Ishikawa (cell line): ENCODE data around the gene TPM2.

Experiments
- CEBPB ChIP-seq: IDR thresholded peaks from 2 replicates; pipeline ENCODE4 v1.6.1; 2012
- TF ChIP-seq, protein P1 (sequence below): IDR thresholded peaks from 2 replicates; pipeline ENCODE4 v1.6.1; 2012; ENCODE audit warnings: low read depth, mild to moderate bottlenecking
- TF ChIP-seq, protein P2 (sequence below): IDR thresholded peaks from 2 replicates; pipeline ENCODE4 v1.6.1; 2012

DNA sequence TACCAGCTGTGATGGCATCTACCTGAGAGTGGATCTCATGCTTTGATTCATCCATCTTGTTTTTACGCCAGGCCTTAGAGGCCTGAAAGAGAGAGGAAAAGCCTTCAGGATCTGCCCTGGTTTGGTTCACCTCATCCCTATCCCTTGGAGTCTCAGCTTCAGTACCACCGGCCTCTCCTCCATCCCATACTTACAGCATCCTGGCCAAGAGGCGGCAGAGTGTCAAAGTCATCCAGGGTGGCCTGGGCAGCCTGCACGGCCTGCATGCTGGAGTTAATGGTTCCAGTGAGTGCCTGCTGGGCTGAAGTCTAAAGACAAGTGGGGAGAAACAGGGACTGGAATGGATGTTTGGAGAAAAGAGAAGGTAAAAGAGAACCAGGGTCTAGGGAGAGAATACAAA lies 29.8 kb upstream of the TPM2 start:
- no peak for TF ChIP-seq CEBPB
- TF ChIP-seq, protein P1, sequence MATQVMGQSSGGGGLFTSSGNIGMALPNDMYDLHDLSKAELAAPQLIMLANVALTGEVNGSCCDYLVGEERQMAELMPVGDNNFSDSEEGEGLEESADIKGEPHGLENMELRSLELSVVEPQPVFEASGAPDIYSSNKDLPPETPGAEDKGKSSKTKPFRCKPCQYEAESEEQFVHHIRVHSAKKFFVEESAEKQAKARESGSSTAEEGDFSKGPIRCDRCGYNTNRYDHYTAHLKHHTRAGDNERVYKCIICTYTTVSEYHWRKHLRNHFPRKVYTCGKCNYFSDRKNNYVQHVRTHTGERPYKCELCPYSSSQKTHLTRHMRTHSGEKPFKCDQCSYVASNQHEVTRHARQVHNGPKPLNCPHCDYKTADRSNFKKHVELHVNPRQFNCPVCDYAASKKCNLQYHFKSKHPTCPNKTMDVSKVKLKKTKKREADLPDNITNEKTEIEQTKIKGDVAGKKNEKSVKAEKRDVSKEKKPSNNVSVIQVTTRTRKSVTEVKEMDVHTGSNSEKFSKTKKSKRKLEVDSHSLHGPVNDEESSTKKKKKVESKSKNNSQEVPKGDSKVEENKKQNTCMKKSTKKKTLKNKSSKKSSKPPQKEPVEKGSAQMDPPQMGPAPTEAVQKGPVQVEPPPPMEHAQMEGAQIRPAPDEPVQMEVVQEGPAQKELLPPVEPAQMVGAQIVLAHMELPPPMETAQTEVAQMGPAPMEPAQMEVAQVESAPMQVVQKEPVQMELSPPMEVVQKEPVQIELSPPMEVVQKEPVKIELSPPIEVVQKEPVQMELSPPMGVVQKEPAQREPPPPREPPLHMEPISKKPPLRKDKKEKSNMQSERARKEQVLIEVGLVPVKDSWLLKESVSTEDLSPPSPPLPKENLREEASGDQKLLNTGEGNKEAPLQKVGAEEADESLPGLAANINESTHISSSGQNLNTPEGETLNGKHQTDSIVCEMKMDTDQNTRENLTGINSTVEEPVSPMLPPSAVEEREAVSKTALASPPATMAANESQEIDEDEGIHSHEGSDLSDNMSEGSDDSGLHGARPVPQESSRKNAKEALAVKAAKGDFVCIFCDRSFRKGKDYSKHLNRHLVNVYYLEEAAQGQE, result no peak
- TF ChIP-seq, protein P2, sequence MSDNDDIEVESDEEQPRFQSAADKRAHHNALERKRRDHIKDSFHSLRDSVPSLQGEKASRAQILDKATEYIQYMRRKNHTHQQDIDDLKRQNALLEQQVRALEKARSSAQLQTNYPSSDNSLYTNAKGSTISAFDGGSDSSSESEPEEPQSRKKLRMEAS, result no peak
